Naive thymus-derived CD4-positive, alpha-beta T cell (primary cell): Measurements from ENCODE around the gene ARID1A. TPM values are rescaled to one million over a fixed set of nuclear protein-coding genes. Genes with fewer than 3 reads are reported as not detected.

Experiments
- ATAC-seq: fragments of 150-1000 bp; cut with Tn5 transposase; 2 replicates; pipeline ENCODE4 v1.10.0; 2021; ENCODE audit warnings: mild to moderate bottlenecking, moderate library complexity
- CTCF ChIA-PET: fragments of 350-600 bp; sonication (Branson Sonifier 250); formaldehyde crosslinking; loops from one replicate; lab custom pipeline; 2021; ENCODE audit warnings: antibody characterized with exemption; lab: Charles Lee
- POLR2A ChIA-PET: fragments of 350-600 bp; sonication (Branson Sonifier 250); formaldehyde crosslinking; loops from one replicate; lab custom pipeline; 2021; ENCODE audit warnings: antibody characterized with exemption, inconsistent platforms; lab: Charles Lee
- DNase-seq, 9 donors: peaks; one replicate each; pipeline versions ENCODE4 v3.0.0 to v3.0.0-alpha.2; 2020 to 2022; ENCODE audit warnings: mixed read lengths in 1 of 9
- H3K27ac ChIP-seq: one replicate; pipeline ENCODE4 v1.7.0; 2013; ENCODE audit warnings: mild to moderate bottlenecking, low read depth, low read length, moderate library complexity
- H3K27me3 ChIP-seq, 2 donors: one replicate each; pipeline ENCODE4 v1.7.0; 2013; ENCODE audit warnings: low read length in 2 of 2, mild to moderate bottlenecking in 2 of 2, moderate library complexity in 2 of 2; ENCODE audit not compliant: control insufficient read depth in 2 of 2, insufficient read depth in 2 of 2
- H3K36me3 ChIP-seq, 3 experiments: 1 replicate in 2 of 3; 2 replicates in 1 of 3; pipeline ENCODE4 v1.7.0; 2013; ENCODE audit warnings: low read length in 3 of 3, mild to moderate bottlenecking in 3 of 3, moderate library complexity in 1 of 3; ENCODE audit not compliant: insufficient read depth in 3 of 3, control insufficient read depth in 2 of 3
- H3K4me1 ChIP-seq, 2 donors: one replicate each; pipeline ENCODE4 v1.7.0; 2013; ENCODE audit warnings: low read length in 2 of 2, mild to moderate bottlenecking in 2 of 2, moderate library complexity in 1 of 2; ENCODE audit not compliant: control insufficient read depth in 2 of 2, insufficient read depth in 2 of 2
- H3K4me3 ChIP-seq: 2 replicates; pipeline ENCODE4 v1.7.0; 2013; ENCODE audit warnings: mild to moderate bottlenecking, low read length
- H3K9me3 ChIP-seq, 3 experiments: 1 replicate in 2 of 3; 2 replicates in 1 of 3; pipeline ENCODE4 v1.7.0; 2013; ENCODE audit warnings: low read length in 3 of 3; ENCODE audit not compliant: control insufficient read depth in 2 of 3
- H3K27ac Mint-ChIP-seq, 9 donors: one replicate each; pipeline ENCODE4 v1.8.0; 2020 to 2022; ENCODE audit warnings: mixed read lengths in 9 of 9, mild to moderate bottlenecking in 8 of 9, moderate library complexity in 5 of 9, inconsistent platforms in 2 of 9
- H3K27me3 Mint-ChIP-seq, 5 donors: one replicate each; pipeline ENCODE4 v1.8.0; 2021 to 2022; ENCODE audit warnings: mixed read lengths in 5 of 5, mild to moderate bottlenecking in 1 of 5
- H3K36me3 Mint-ChIP-seq, 5 donors: one replicate each; pipeline ENCODE4 v1.8.0; 2020 to 2022; ENCODE audit warnings: mixed read lengths in 5 of 5, mild to moderate bottlenecking in 3 of 5, inconsistent platforms in 1 of 5
- H3K4me1 Mint-ChIP-seq, 7 donors: one replicate each; pipeline ENCODE4 v1.8.0; 2020 to 2022; ENCODE audit warnings: mixed read lengths in 7 of 7, mild to moderate bottlenecking in 3 of 7, inconsistent platforms in 1 of 7
- H3K4me3 Mint-ChIP-seq, 10 donors: one replicate each; pipeline ENCODE4 v1.8.0; 2020 to 2022; ENCODE audit warnings: mild to moderate bottlenecking in 10 of 10, mixed read lengths in 10 of 10, moderate library complexity in 6 of 10, inconsistent platforms in 2 of 10
- H3K9me3 Mint-ChIP-seq, 11 donors: one replicate each; pipeline ENCODE4 v1.8.0; 2020 to 2022; ENCODE audit warnings: mixed read lengths in 11 of 11, mild to moderate bottlenecking in 4 of 11, inconsistent platforms in 1 of 11, moderate library complexity in 1 of 11
- intact Hi-C, 2 donors: fragments of 100-400 bp; cut with micrococcal nuclease; formaldehyde crosslinking; loops; one replicate each; pipeline ENCODE4 v1.15.1; 2023
- polyA plus RNA-seq, 2 donors: library from polyadenylated mRNA; unstranded; fragments of 300-500 nt; fragmentation: Illumina TruSeq; gene quantifications; one replicate each; pipeline ENCODE4 v1.2.3, GENCODE V29; 2021
- total RNA-seq, 6 experiments: library from RNA in 5 of 6; stranded (reverse) in 5 of 6; gene quantifications; 1 replicate in 5 of 6; 2 replicates in 1 of 6; pipeline ENCODE4 v1.2.3 and lab custom pipeline; 2021 to 2026

ARID1A gene
- total and polyA plus RNA-seq, 7 experiments from 2014 or later, result 22.3 to 148 (median 127) TPM

DNA sequence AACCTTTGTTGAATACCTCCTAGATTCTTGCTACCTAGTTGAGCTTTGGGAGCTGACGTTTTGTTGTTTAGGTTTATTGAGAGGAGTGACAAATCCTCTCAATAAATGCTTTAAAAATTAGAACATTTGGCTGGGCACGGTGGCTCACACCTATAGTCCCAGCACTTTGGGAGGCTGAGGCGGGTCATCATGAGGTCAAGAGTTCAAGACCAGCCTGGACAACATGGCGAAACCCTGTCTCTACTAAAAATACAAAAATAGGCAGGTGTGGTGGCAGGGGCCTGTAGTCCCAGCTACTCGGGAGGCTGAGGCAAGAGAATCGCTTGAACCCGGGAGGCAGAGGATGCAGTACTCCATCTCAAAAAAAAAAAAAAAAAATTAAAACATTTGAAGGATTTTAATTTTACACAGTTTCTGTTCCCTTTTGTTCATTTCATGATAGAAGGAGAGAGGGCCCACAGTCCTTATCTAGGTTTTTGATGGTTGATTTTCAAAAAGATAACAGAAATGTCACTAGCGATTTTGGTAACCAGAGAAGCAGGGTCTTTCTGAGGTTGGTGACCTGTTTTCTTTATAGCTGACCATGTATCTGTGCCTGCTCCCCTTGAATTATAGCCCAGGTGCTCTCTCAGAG, 47.7 kb downstream of the ARID1A start:
- H3K27ac ChIP-seq, result peak overlapping the region; percentile 62
- H3K4me3 ChIP-seq, result peak overlapping the region; percentile 39
- ATAC-seq, result no peak
- peaks cover 0 to 21% (median 0%) of the 10 kb centered on the region in 3 experiments for H3K36me3 ChIP-seq
- peaks cover 49 to 90% of the 10 kb centered on the region in 2 donors for H3K4me1 ChIP-seq
- ChIA-PET POLR2A (interaction anchor here (0.6 to 7.6 kb wide), 18 partner anchors 15 to 242 kb away, joined by 3 to 55 read pairs (median 5); partner anchors contain the start of genes ARID1A, GPATCH3 and PIGV), CTCF (interaction anchor here (0.6 to 2.2 kb wide), 6 partner anchors 14 to 142 kb away, joined by 3 to 7 read pairs (median 5); no protein-coding TSS in a partner anchor)
- peak overlapping the region; percentile 69 to 86 (median 77) for H3K4me3 Mint-ChIP-seq
- H3K9me3 Mint-ChIP-seq, result no peaks in the 10 kb centered on the region
- no peak for DNase-seq
- no peaks in the 10 kb centered on the region for H3K9me3 ChIP-seq
- H3K4me1 Mint-ChIP-seq, result peaks cover 61 to 95% (median 85%) of the 10 kb centered on the region in 7 donors
- peak overlapping the region; percentile 63 to 97 (median 90) for H3K27ac Mint-ChIP-seq
- no peaks in the 10 kb centered on the region for H3K27me3 Mint-ChIP-seq
- peaks cover 10 to 49% (median 29%) of the 10 kb centered on the region in 5 donors for H3K36me3 Mint-ChIP-seq
- no peaks in the 10 kb centered on the region for H3K27me3 ChIP-seq
- intact Hi-C loops, result loop anchor here (1.0 to 2.0 kb wide), 8 partner anchors 10 to 199 kb away; partner anchors contain the start of gene PIGV (in 2 of the 2)

DNA sequence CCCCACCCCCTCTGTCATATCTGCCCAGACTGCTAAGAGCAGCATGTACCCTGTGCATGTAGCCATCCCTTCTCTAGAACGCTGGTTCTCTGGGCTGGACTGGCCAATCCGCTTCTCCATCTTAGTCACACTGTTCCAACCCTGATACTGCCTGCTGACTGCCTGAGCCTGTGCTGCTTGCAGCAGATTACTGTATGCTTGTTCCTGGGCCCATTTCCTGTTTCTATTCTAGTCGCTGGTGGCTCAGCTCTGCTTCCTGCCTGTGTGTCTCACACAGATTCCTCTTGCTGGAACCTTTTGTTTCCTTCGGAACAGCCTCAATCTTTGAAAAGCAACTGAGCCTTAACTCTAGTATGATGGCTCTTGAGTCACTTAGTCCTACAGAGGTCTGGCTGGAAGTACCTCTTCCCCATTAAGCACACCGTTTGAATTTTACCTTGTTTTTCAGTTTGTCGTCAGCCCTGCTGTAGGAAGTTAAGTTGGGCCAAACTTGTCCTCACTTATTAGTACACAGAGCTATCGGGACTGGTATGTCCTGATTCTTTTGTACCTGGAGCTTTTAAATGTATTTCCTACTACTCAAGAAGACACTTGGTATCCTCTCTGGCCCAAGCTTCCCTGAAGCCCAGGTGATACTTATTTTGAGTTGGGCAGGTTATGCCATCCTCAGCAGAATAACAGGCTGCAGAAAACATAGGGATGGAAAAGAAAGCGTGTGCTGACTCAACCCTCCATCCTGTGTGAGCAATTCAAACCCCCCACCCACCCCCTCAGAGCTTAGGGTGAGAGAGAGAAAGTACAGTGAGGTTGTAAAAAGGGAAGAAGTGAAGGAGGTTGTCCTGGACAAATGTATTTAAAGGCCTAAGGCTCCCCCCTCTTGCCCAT, 48.5 kb downstream of the ARID1A start:
- ChIA-PET POLR2A (interaction anchor here (0.6 to 7.6 kb wide), 20 partner anchors 8 to 646 kb away, joined by 3 to 55 read pairs (median 4); partner anchors contain the start of genes ARID1A, GPATCH3 and PIGV), CTCF (interaction anchor here (0.6 to 3.9 kb wide), 8 partner anchors 10 to 52 kb away, joined by 3 to 14 read pairs (median 4); no protein-coding TSS in a partner anchor)
- Histone ChIP-seq H3K27me3 (no peaks in the 10 kb centered on the region), H3K27ac (peak overlapping the region; percentile 62), H3K4me3 (peak overlapping the region; percentile 39), H3K36me3 (peaks cover 0 to 24% (median 0%) of the 10 kb centered on the region in 3 experiments), H3K4me1 (peaks cover 44 to 84% of the 10 kb centered on the region in 2 donors), H3K9me3 (no peaks in the 10 kb centered on the region)
- peak; percentile 30 to 86 (median 79) for DNase-seq
- peak overlapping the region; percentile 56 to 97 (median 90) for H3K27ac Mint-ChIP-seq
- ATAC-seq, result peak; percentile 97
- intact Hi-C loops, result loop anchor here (1.0 to 2.0 kb wide), 8 partner anchors 11 to 200 kb away; partner anchors contain the start of gene PIGV (in 2 of the 2)
- no peaks in the 10 kb centered on the region for H3K9me3 Mint-ChIP-seq
- H3K27me3 Mint-ChIP-seq, result no peaks in the 10 kb centered on the region
- H3K4me3 Mint-ChIP-seq, result peak overlapping the region; percentile 69 to 86 (median 77)
- peaks cover 59 to 96% (median 85%) of the 10 kb centered on the region in 7 donors for H3K4me1 Mint-ChIP-seq
- H3K36me3 Mint-ChIP-seq, result peaks cover 10 to 46% (median 32%) of the 10 kb centered on the region in 5 donors

DNA sequence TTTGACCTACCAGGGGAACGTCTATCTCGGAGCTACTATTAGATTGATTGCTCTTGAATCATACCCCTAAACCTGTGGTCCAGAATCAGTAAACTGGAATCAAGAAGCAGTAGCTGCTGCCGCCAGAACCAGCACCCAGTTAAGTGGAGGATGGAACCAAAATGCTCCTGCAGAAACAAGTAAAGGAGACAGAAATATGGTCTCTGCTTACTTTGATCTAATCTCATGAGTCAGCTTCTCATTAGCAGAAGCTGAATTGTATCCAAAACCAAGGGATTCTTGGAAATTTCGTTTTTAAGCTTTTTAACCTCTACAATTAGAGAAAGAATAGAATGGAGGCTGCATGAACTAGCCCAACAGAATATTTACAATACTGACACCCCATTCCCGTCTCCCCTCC, 49.4 kb downstream of the ARID1A start:
- H3K4me3 ChIP-seq, result no peak overlapping the region
- Mint-ChIP-seq H3K36me3 (peaks cover 8 to 40% (median 30%) of the 10 kb centered on the region in 5 donors), H3K27ac (peak overlapping the region in 8 of 9 donors; percentile 56 to 96 (median 85)), H3K9me3 (no peaks in the 10 kb centered on the region), H3K27me3 (no peaks in the 10 kb centered on the region), H3K4me3 (peak overlapping the region in 7 of 10 donors; percentile 69 to 86 (median 76)), H3K4me1 (peaks cover 59 to 96% (median 85%) of the 10 kb centered on the region in 7 donors)
- peaks cover 43 to 76% of the 10 kb centered on the region in 2 donors for H3K4me1 ChIP-seq
- CTCF ChIA-PET, result interaction anchor here (0.9 to 3.9 kb wide), 5 partner anchors 14 to 68 kb away, joined by 3 to 14 read pairs (median 3); no protein-coding TSS in a partner anchor
- H3K27ac ChIP-seq, result peak overlapping the region; percentile 62
- DNase-seq (no peak), ATAC-seq (no peak)
- intact Hi-C loops, result loop anchor here in 1 of 2 donors (2.0 kb wide), 2 partner anchors 16 to 200 kb away; no protein-coding TSS in a partner anchor
- POLR2A ChIA-PET, result interaction anchor here (0.6 to 7.6 kb wide), 12 partner anchors 9 to 588 kb away, joined by 3 to 55 read pairs (median 6); partner anchors contain the start of genes ARID1A and PIGV
- H3K36me3 ChIP-seq, result peaks cover 0 to 33% (median 0%) of the 10 kb centered on the region in 3 experiments
- H3K27me3 ChIP-seq, result no peaks in the 10 kb centered on the region
- H3K9me3 ChIP-seq, result no peaks in the 10 kb centered on the region

DNA sequence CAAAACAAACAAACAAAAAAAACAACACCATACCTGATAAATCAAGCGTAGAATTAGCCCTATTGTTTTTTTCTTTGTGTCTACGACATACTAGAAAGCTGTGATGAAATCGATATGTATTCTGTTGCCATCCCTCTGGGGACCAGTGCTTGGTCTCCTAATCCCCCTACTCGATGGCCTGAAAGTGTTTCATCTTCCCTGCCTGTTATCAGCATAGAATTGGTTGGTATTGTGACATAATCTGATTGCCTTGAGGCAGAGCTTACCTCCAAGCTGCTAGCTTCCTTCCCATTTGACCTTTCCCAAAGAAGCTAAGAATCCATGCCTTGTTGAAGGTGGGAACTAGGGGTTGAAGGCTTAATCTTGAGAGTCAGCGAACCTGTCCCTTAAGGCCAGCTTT, 51.2 kb downstream of the ARID1A start:
- Histone ChIP-seq H3K4me3 (no peak overlapping the region), H3K4me1 (peaks cover 39 to 65% of the 10 kb centered on the region in 2 donors), H3K9me3 (no peaks in the 10 kb centered on the region), H3K27me3 (no peaks in the 10 kb centered on the region), H3K36me3 (peaks cover 0 to 32% (median 0%) of the 10 kb centered on the region in 3 experiments), H3K27ac (no peak overlapping the region)
- Mint-ChIP-seq H3K4me3 (peak overlapping the region in 4 of 10 donors; percentile 10 to 51 (median 38)), H3K27ac (peak overlapping the region in 8 of 9 donors; percentile 26 to 86 (median 74)), H3K36me3 (peaks cover 5 to 35% (median 22%) of the 10 kb centered on the region in 5 donors), H3K27me3 (no peaks in the 10 kb centered on the region), H3K4me1 (peaks cover 55 to 95% (median 82%) of the 10 kb centered on the region in 7 donors), H3K9me3 (no peaks in the 10 kb centered on the region)
- CTCF ChIA-PET, result interaction anchor here (1.2 to 3.9 kb wide), 2 partner anchors 10 to 54 kb away, joined by 4 to 14 read pairs; no protein-coding TSS in a partner anchor
- DNase-seq, result no peak
- POLR2A ChIA-PET, result interaction anchor here (0.9 to 6.2 kb wide), 8 partner anchors 8 to 144 kb away, joined by 3 to 55 read pairs (median 4); partner anchors contain the start of gene ARID1A
- no peak for ATAC-seq
- intact Hi-C loops, result no loop called here

DNA sequence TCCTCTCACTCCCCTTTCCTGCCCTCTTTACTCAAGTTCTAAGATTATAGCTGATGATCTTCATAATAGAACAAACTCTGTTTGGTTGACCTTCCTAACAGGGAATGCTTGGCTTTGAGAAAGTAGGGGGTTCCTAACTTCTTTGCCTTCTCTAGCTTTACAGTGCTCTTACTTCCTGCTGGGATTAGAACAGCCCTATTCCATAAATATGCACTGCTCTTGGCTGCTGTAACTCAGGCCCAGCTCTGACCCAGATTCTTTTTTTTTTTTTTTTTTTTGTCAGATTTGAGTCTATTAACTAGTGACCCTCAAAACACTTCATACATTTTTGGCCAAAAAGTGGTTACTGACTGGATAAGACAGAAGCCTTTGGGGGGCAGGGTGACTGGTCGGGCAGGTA, 52.5 kb downstream of the ARID1A start:
- Histone ChIP-seq H3K4me1 (peaks cover 34 to 60% of the 10 kb centered on the region in 2 donors), H3K36me3 (peaks cover 0 to 40% (median 0%) of the 10 kb centered on the region in 3 experiments), H3K27me3 (no peaks in the 10 kb centered on the region), H3K4me3 (no peak overlapping the region), H3K9me3 (no peaks in the 10 kb centered on the region), H3K27ac (no peak overlapping the region)
- ATAC-seq, result no peak
- peaks cover 5 to 39% (median 17%) of the 10 kb centered on the region in 5 donors for H3K36me3 Mint-ChIP-seq
- ChIA-PET POLR2A (interaction anchor here (0.7 to 1.8 kb wide), 4 partner anchors 9 to 51 kb away, joined by 3 to 6 read pairs (median 4); no protein-coding TSS in a partner anchor), CTCF (interaction anchor here (0.6 to 3.9 kb wide), 4 partner anchors 9 to 141 kb away, joined by 3 to 14 read pairs (median 4); no protein-coding TSS in a partner anchor)
- H3K27ac Mint-ChIP-seq, result peak overlapping the region; percentile 10 to 86 (median 77)
- peaks cover 58 to 96% (median 85%) of the 10 kb centered on the region in 7 donors for H3K4me1 Mint-ChIP-seq
- intact Hi-C loops, result no loop called here
- peak overlapping the region in 7 of 10 donors; percentile 1 to 62 (median 20) for H3K4me3 Mint-ChIP-seq
- no peak for DNase-seq
- H3K27me3 Mint-ChIP-seq, result no peaks in the 10 kb centered on the region
- H3K9me3 Mint-ChIP-seq, result no peaks in the 10 kb centered on the region
